Keratinocyte (primary cell): ENCODE measurements around the gene BORCS8. TPM values are rescaled to one million over a fixed set of nuclear protein-coding genes. Genes with fewer than 3 reads are reported as not detected.

Experiments
- DNase-seq: peaks from one replicate; pipeline ENCODE4 v3.0.0-alpha.2; 2011; ENCODE audit warnings: low read depth, missing footprints, low spot score
- FAIRE-seq: peaks from 2 replicates; lab custom pipeline; 2011; peaks lifted over from hg19 to GRCh38; lab: Jason Lieb, UNC
- H2AFZ ChIP-seq: 2 replicates; pipeline ENCODE4 v1.6.0; 2012; ENCODE audit warnings: low read length, control low read depth, inconsistent platforms; ENCODE audit not compliant: control insufficient read depth
- H3K27ac ChIP-seq: 2 replicates; pipeline ENCODE4 v1.5.1; 2011; ENCODE audit warnings: low read length; ENCODE audit not compliant: control insufficient read depth, insufficient read depth
- H3K27me3 ChIP-seq: 3 replicates; pipeline ENCODE4 v1.6.0; 2011; ENCODE audit warnings: low read length; ENCODE audit not compliant: control insufficient read depth, insufficient read depth; ENCODE audit errors: extremely low read depth
- H3K36me3 ChIP-seq, 2 experiments: 2 replicates in 1 of 2; 3 replicates in 1 of 2; pipeline ENCODE4 v1.5.1; 2011; ENCODE audit warnings: low read length in 2 of 2, mild to moderate bottlenecking in 1 of 2; ENCODE audit not compliant: control insufficient read depth in 2 of 2, insufficient read depth in 2 of 2; ENCODE audit errors: extremely low read depth in 1 of 2
- H3K4me1 ChIP-seq: 3 replicates; pipeline ENCODE4 v1.5.1; 2011; ENCODE audit warnings: low read length; ENCODE audit not compliant: control insufficient read depth, insufficient read depth; ENCODE audit errors: extremely low read depth
- H3K4me2 ChIP-seq: 3 replicates; pipeline ENCODE4 v1.6.0; 2011; ENCODE audit warnings: low read depth, low read length; ENCODE audit not compliant: control insufficient read depth, insufficient read depth; ENCODE audit errors: extremely low read depth
- H3K4me3 ChIP-seq, 3 experiments: fragments of 200-600 bp in 1 of 3; sonication (generic) in 1 of 3; 2 replicates in 2 of 3; 3 replicates in 1 of 3; pipeline ENCODE4 v1.5.1; 2011 to 2016; ENCODE audit warnings: low read length in 3 of 3, mild to moderate bottlenecking in 3 of 3, control low read depth in 2 of 3, inconsistent platforms in 1 of 3, low read depth in 1 of 3, mixed read lengths in 1 of 3, mixed run types in 1 of 3, moderate library complexity in 1 of 3; ENCODE audit not compliant: control insufficient read depth in 2 of 3, insufficient read depth in 2 of 3; ENCODE audit errors: extremely low read depth in 1 of 3
- H3K79me2 ChIP-seq: 2 replicates; pipeline ENCODE4 v1.6.0; 2012; ENCODE audit warnings: low read length; ENCODE audit not compliant: control insufficient read depth, insufficient read depth
- H3K9ac ChIP-seq: 3 replicates; pipeline ENCODE4 v1.6.0; 2011; ENCODE audit warnings: low read length; ENCODE audit not compliant: control insufficient read depth, insufficient read depth; ENCODE audit errors: extremely low read depth
- H3K9me1 ChIP-seq: 3 replicates; pipeline ENCODE4 v1.6.0; 2011; ENCODE audit warnings: low read length; ENCODE audit not compliant: control insufficient read depth, insufficient read depth; ENCODE audit errors: extremely low read depth
- H3K9me3 ChIP-seq: 2 replicates; pipeline ENCODE4 v1.5.1; 2012; ENCODE audit warnings: low read depth, low read length; ENCODE audit not compliant: control insufficient read depth
- H4K20me1 ChIP-seq: 3 replicates; pipeline ENCODE4 v1.6.0; 2011; ENCODE audit warnings: low read length; ENCODE audit not compliant: control insufficient read depth, insufficient read depth; ENCODE audit errors: extremely low read depth
- EZH2 ChIP-seq: IDR thresholded peaks from one replicate; pipeline ENCODE4 v1.6.1; 2012; ENCODE audit warnings: inconsistent platforms, mild to moderate bottlenecking, low read length, moderate library complexity
- dilution Hi-C: fragments of 300-500 bp; cut with MboI; formaldehyde crosslinking; loops from one replicate; pipeline ENCODE4 v1.7.0; 2020; ENCODE audit warnings: low sequenced_read_pairs; ENCODE audit not compliant: extremely low pct_ligation_motif_present
- polyA plus RNA-seq, 5 experiments: library from polyadenylated mRNA; depleted of rRNA in 3 of 5; stranded (reverse) in 3 of 5; stranded (forward) in 1 of 5; unstranded in 1 of 5; fragments of >200 nt; gene quantifications; 1 replicate in 1 of 5; 2 replicates in 3 of 5; 3 replicates in 1 of 5; pipeline versions ENCODE4 v1.2.1 to v1.2.3, GENCODE V29; 2011 to 2012; ENCODE audit warnings: missing spikeins in 2 of 5, low read depth in 1 of 5, low replicate concordance in 1 of 5
- TF ChIP-seq, protein P1 (sequence below), 3 experiments: IDR thresholded peaks in 1 of 3; conservative IDR thresholded peaks in 1 of 3; optimal IDR thresholded peaks in 1 of 3; 2 replicates in 2 of 3; 3 replicates in 1 of 3; pipeline versions ENCODE3 to v1.5.1; 2011; ENCODE audit warnings: low read length in 3 of 3, mild to moderate bottlenecking in 3 of 3, moderate library complexity in 2 of 3, control low read depth in 1 of 3, inconsistent platforms in 1 of 3; ENCODE audit not compliant: insufficient read depth in 2 of 3; ENCODE audit errors: extremely low read depth in 1 of 3

Gene BORCS8
- polyA plus RNA-seq, 1 donor (not counting 4 experiments of a cell fraction or from before 2014, with no cell fraction given), result 16.3 TPM

- Histone ChIP-seq H2AFZ (no peak overlapping the region), H3K4me3 (no peak overlapping the region), H4K20me1 (no peaks in the 10 kb centered on the region), H3K27ac (no peak overlapping the region), H3K9ac (no peak overlapping the region), H3K9me1 (no peaks in the 10 kb centered on the region), H3K4me2 (no peak overlapping the region), H3K79me2 (no peaks in the 10 kb centered on the region), H3K4me1 (no peaks in the 10 kb centered on the region), H3K36me3 (no peaks in the 10 kb centered on the region), H3K27me3 (no peaks in the 10 kb centered on the region), H3K9me3 (no peaks in the 10 kb centered on the region)
- no peak for FAIRE-seq
- TF ChIP-seq EZH2, result no peak
- TF ChIP-seq, protein P1, sequence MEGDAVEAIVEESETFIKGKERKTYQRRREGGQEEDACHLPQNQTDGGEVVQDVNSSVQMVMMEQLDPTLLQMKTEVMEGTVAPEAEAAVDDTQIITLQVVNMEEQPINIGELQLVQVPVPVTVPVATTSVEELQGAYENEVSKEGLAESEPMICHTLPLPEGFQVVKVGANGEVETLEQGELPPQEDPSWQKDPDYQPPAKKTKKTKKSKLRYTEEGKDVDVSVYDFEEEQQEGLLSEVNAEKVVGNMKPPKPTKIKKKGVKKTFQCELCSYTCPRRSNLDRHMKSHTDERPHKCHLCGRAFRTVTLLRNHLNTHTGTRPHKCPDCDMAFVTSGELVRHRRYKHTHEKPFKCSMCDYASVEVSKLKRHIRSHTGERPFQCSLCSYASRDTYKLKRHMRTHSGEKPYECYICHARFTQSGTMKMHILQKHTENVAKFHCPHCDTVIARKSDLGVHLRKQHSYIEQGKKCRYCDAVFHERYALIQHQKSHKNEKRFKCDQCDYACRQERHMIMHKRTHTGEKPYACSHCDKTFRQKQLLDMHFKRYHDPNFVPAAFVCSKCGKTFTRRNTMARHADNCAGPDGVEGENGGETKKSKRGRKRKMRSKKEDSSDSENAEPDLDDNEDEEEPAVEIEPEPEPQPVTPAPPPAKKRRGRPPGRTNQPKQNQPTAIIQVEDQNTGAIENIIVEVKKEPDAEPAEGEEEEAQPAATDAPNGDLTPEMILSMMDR (optimal IDR thresholded peaks at IDR 0.05 in 1 of 3, IDR thresholded peaks at IDR 0.05 in 1 of 3, conservative IDR thresholded peaks at IDR 0.05 in 1 of 3; ENCODE audit: extremely low read depth in 1 of 3, insufficient read depth in 2 of 3, low read length in 3 of 3), result no peak
- DNase-seq, result no peak
- dilution Hi-C loops, result no loop called here
Observed at GRCh38 chr19:19152668-19153384, 39.1 kb downstream of the BORCS8 start.

DNA sequence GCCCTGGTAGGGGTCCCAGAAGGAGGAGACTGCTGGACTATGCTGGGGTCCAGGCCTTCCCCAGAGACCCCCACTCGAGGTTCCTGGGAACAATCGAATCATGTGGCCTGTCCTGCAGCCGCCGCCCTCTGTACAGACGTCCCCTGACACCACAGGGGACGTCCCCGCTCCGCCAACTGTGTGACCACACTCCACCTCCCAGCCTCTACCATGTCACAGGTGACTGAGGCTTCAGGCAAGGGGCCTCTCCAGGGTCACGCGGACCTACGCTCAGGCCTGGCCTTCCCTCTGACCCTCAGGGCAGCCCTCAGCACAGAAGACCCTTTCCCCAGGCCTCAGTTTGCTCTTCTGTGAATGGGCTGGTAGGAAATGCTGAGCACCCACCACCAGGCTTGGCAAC lies 40.5 kb downstream of the BORCS8 start:
- Histone ChIP-seq H3K9ac (no peak overlapping the region), H3K4me2 (no peak overlapping the region), H2AFZ (no peak overlapping the region), H3K4me3 (no peak overlapping the region), H3K9me1 (no peaks in the 10 kb centered on the region), H3K9me3 (no peaks in the 10 kb centered on the region), H3K79me2 (no peaks in the 10 kb centered on the region), H4K20me1 (no peaks in the 10 kb centered on the region), H3K27ac (no peak overlapping the region), H3K27me3 (no peaks in the 10 kb centered on the region), H3K36me3 (peaks cover 0 to 3% of the 10 kb centered on the region in 2 experiments), H3K4me1 (no peaks in the 10 kb centered on the region)
- DNase-seq, result no peak
- TF ChIP-seq EZH2, result no peak
- TF ChIP-seq, protein P1 (optimal IDR thresholded peaks at IDR 0.05 in 1 of 3, IDR thresholded peaks at IDR 0.05 in 1 of 3, conservative IDR thresholded peaks at IDR 0.05 in 1 of 3; ENCODE audit: extremely low read depth in 1 of 3, insufficient read depth in 2 of 3, low read length in 3 of 3), result no peak
- FAIRE-seq, result no peak
- dilution Hi-C loops, result no loop called here
